Neural progenitor cell (in vitro differentiated cells): ENCODE measurements around the gene GRIK3. TPM values are rescaled to one million over a fixed set of nuclear protein-coding genes. Genes with fewer than 3 reads are reported as not detected.

Source experiments
- DNase-seq: peaks from one replicate; pipeline ENCODE4 v3.0.0-alpha.2; 2016; ENCODE audit warnings: low spot score
- H2AFZ ChIP-seq: fragments of 200-600 bp; sonication (generic); replicated peaks from 2 replicates; pipeline ENCODE4 v1.6.1; 2016; ENCODE audit warnings: antibody characterized with exemption
- H3F3A ChIP-seq: fragments of 200-600 bp; sonication (generic); 2 replicates; pipeline ENCODE4 v1.6.1; 2016; ENCODE audit warnings: antibody characterized with exemption, low read depth
- H3K27ac ChIP-seq: fragments of 200-600 bp; sonication (generic); 2 replicates; pipeline ENCODE4 v1.5.1; 2016; ENCODE audit warnings: mild to moderate bottlenecking
- H3K27me3 ChIP-seq: fragments of 200-600 bp; sonication (generic); 2 replicates; pipeline ENCODE4 v1.6.1; 2016; ENCODE audit warnings: mild to moderate bottlenecking, moderate library complexity
- H3K36me3 ChIP-seq: fragments of 200-600 bp; sonication (generic); 2 replicates; pipeline ENCODE4 v1.5.1; 2016
- H3K4me1 ChIP-seq: fragments of 200-600 bp; sonication (generic); 2 replicates; pipeline ENCODE4 v1.6.1; 2016; ENCODE audit warnings: mixed run types
- H3K4me2 ChIP-seq: fragments of 200-600 bp; sonication (generic); 2 replicates; pipeline ENCODE4 v1.6.1; 2016
- H3K4me3 ChIP-seq: fragments of 200-600 bp; sonication (generic); 2 replicates; pipeline ENCODE4 v1.5.1; 2016
- H3K79me2 ChIP-seq: fragments of 200-600 bp; sonication (generic); 2 replicates; pipeline ENCODE4 v1.6.1; 2016; ENCODE audit warnings: low read depth
- H3K9ac ChIP-seq: fragments of 200-600 bp; sonication (generic); 2 replicates; pipeline ENCODE4 v1.6.1; 2016
- H3K9me3 ChIP-seq: fragments of 200-600 bp; sonication (generic); 2 replicates; pipeline ENCODE4 v1.5.1; 2016; ENCODE audit warnings: low read depth
- H4K20me1 ChIP-seq: fragments of 200-600 bp; sonication (generic); 2 replicates; pipeline ENCODE4 v1.6.1; 2016; ENCODE audit warnings: low read depth
- H3K27ac Mint-ChIP-seq: 3 replicates; pipeline ENCODE4 v1.8.0; 2021; ENCODE audit warnings: mixed read lengths
- H3K27me3 Mint-ChIP-seq: 2 replicates; pipeline ENCODE4 v1.8.0; 2022; ENCODE audit warnings: low read depth, mild to moderate bottlenecking, inconsistent platforms, moderate library complexity, mixed read lengths; ENCODE audit not compliant: insufficient read depth
- H3K36me3 Mint-ChIP-seq: 3 replicates; pipeline ENCODE4 v1.8.0; 2021; ENCODE audit warnings: mixed read lengths
- H3K4me1 Mint-ChIP-seq: 3 replicates; pipeline ENCODE4 v1.8.0; 2021; ENCODE audit warnings: mixed read lengths
- H3K4me3 Mint-ChIP-seq: 3 replicates; pipeline ENCODE4 v1.8.0; 2021; ENCODE audit warnings: mild to moderate bottlenecking, moderate library complexity, mixed read lengths
- H3K9me3 Mint-ChIP-seq: 3 replicates; pipeline ENCODE4 v1.8.0; 2020; ENCODE audit warnings: mixed read lengths
- EZH2 ChIP-seq: fragments of 200-600 bp; sonication (generic); IDR thresholded peaks from 2 replicates; pipeline ENCODE4 v1.6.1; 2017; ENCODE audit warnings: antibody characterized with exemption, mild to moderate bottlenecking, moderate library complexity
- EZH2phosphoT487 ChIP-seq: fragments of 200-600 bp; sonication (generic); IDR thresholded peaks from 2 replicates; pipeline ENCODE4 v1.6.1; 2017; ENCODE audit warnings: antibody characterized with exemption
- total RNA-seq: library from RNA; depleted of rRNA; stranded (reverse); fragments of >200 nt; gene quantifications from 2 replicates; pipeline ENCODE4 v1.2.3, GENCODE V29; 2015; ENCODE audit warnings: low replicate concordance
- TF ChIP-seq, protein P1 (sequence below): fragments of 200-600 bp; sonication (generic); IDR thresholded peaks from 2 replicates; pipeline ENCODE4 v1.5.1; 2017; ENCODE audit warnings: antibody characterized with exemption, mild to moderate bottlenecking

Gene GRIK3
- total RNA-seq, 1 donor from 2014 or later: 1.7 TPM

DNA sequence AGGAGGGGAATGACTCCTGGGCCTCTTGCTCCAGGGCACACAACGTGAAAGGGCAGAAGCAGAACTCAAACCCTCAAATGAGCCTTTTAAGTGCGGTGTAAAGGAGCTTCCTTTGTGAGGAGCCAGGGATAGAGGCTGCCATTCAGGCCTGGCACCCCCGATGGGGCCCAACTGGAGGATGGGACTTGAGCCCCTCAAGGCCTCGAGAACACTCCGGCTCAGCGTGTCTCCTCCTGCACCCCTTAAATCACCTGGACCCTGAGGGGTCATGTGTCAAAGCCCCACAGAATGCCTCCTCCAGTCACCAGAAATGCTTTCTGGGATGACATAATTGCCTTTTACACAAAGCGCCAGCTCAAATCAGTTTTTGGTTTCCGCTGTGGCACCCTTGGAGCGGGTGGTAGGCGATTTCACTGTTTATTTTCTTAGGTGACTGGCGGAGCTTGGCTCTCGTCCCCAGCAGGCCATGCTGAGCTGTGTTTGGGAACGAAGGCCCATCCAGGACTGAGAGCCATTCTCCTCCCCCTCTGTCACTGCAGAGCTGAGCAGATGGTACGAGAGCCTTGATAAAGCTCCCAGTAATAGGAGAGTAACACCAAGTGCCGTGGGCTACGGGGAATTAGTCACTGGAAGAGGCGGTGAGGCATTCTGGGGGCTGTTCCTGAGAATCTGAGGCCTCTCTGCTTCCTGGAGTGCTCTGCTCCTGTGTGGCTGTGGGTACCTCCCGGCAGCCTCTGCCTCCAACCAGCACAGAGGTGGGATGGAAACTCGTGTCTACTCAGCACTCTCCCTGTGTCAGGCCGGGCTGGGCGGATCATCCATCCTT lies 163.0 kb downstream of the GRIK3 start:
- Histone ChIP-seq H3K4me3 (no peak overlapping the region), H3K4me1 (peaks cover 8% of the 10 kb centered on the region), H3K27me3 (no peaks in the 10 kb centered on the region), H3K4me2 (no peak overlapping the region), H3K9me3 (no peaks in the 10 kb centered on the region), H3K79me2 (no peaks in the 10 kb centered on the region), H4K20me1 (peaks cover 1% of the 10 kb centered on the region), H3K9ac (no peak overlapping the region), H3F3A (no peaks in the 10 kb centered on the region), H3K36me3 (no peaks in the 10 kb centered on the region), H3K27ac (no peak overlapping the region), H2AFZ (no peak overlapping the region)
- no peak for DNase-seq
- Mint-ChIP-seq H3K4me3 (no peak overlapping the region), H3K27me3 (peaks cover 5% of the 10 kb centered on the region), H3K4me1 (no peaks in the 10 kb centered on the region), H3K36me3 (no peaks in the 10 kb centered on the region), H3K27ac (peak overlapping the region; percentile 29), H3K9me3 (no peaks in the 10 kb centered on the region)
- TF ChIP-seq, protein P1, sequence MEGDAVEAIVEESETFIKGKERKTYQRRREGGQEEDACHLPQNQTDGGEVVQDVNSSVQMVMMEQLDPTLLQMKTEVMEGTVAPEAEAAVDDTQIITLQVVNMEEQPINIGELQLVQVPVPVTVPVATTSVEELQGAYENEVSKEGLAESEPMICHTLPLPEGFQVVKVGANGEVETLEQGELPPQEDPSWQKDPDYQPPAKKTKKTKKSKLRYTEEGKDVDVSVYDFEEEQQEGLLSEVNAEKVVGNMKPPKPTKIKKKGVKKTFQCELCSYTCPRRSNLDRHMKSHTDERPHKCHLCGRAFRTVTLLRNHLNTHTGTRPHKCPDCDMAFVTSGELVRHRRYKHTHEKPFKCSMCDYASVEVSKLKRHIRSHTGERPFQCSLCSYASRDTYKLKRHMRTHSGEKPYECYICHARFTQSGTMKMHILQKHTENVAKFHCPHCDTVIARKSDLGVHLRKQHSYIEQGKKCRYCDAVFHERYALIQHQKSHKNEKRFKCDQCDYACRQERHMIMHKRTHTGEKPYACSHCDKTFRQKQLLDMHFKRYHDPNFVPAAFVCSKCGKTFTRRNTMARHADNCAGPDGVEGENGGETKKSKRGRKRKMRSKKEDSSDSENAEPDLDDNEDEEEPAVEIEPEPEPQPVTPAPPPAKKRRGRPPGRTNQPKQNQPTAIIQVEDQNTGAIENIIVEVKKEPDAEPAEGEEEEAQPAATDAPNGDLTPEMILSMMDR: no peak
- TF ChIP-seq EZH2phosphoT487 (no peak), EZH2 (no peak)

DNA sequence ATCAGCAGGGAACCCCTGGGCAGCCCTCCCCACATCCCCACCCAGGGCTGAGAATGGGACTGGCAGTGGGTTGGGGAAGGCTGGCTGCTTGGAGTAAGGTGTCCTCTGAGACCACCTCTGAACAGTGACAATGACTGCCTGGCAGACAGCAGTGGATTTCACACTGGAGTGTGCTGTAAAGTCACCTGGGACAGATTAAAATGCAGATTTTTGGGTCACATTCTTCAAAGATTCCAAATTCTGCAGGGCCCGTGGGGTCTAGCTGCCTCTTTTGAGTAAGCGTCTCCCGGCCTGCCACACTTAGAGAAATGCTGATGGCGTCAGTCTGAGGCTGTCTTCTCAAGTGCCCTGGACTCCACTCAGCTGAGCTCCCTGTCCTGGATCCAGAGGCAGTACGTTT lies 164.5 kb downstream of the GRIK3 start:
- H3K27ac ChIP-seq: no peak overlapping the region

DNA sequence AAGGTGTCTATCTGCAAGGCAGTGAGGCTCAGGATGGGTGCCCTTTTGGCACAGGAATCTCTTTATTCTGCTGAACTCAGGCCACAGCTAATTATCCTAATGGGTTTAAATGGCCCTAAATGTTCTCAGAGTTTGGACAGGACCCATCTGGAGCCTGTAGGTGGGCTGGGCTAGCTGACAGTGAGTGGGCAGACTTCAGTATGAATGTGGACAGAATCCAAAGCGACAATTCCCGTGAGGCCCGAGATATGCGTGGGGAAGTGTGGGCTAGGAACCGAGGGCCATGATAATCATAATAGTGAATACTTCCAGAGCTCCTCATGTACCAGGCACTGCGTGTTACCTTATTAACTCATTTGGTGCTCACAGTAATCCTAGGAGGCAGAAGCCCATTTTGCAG lies 165.3 kb downstream of the GRIK3 start:
- H3K4me1 Mint-ChIP-seq: no peaks in the 10 kb centered on the region
- TF ChIP-seq EZH2 (no peak), EZH2phosphoT487 (no peak)
- TF ChIP-seq, protein P1: no peak

More for the DNA sequence above, 164.5 kb downstream of the GRIK3 start:
- Histone ChIP-seq H3K4me1 (peaks cover 8% of the 10 kb centered on the region), H4K20me1 (peaks cover 3% of the 10 kb centered on the region), H3K79me2 (no peaks in the 10 kb centered on the region), H3K4me2 (no peak overlapping the region), H3K4me3 (no peak overlapping the region), H3K36me3 (no peaks in the 10 kb centered on the region), H3K27me3 (no peaks in the 10 kb centered on the region), H3F3A (no peaks in the 10 kb centered on the region), H3K9ac (no peak overlapping the region), H3K9me3 (no peaks in the 10 kb centered on the region), H2AFZ (no peak overlapping the region)
- no peak for DNase-seq
- H3K36me3 Mint-ChIP-seq: no peaks in the 10 kb centered on the region
- no peak overlapping the region for H3K4me3 Mint-ChIP-seq
- H3K4me1 Mint-ChIP-seq: no peaks in the 10 kb centered on the region
- peaks cover 5% of the 10 kb centered on the region for H3K27me3 Mint-ChIP-seq
- TF ChIP-seq EZH2phosphoT487: no peak
- no peak for TF ChIP-seq EZH2
- TF ChIP-seq, protein P1: no peak
- no peaks in the 10 kb centered on the region for H3K9me3 Mint-ChIP-seq
- no peak overlapping the region for H3K27ac Mint-ChIP-seq

More for the DNA sequence above, 165.3 kb downstream of the GRIK3 start:
- Histone ChIP-seq H4K20me1 (peaks cover 3% of the 10 kb centered on the region), H3K9ac (no peak overlapping the region), H3K9me3 (no peaks in the 10 kb centered on the region), H3K79me2 (no peaks in the 10 kb centered on the region), H3F3A (no peaks in the 10 kb centered on the region), H2AFZ (no peak overlapping the region), H3K27ac (no peak overlapping the region), H3K27me3 (no peaks in the 10 kb centered on the region), H3K4me2 (no peak overlapping the region), H3K4me3 (no peak overlapping the region), H3K4me1 (peaks cover 8% of the 10 kb centered on the region), H3K36me3 (no peaks in the 10 kb centered on the region)
- Mint-ChIP-seq H3K27ac (no peak overlapping the region), H3K36me3 (no peaks in the 10 kb centered on the region), H3K9me3 (no peaks in the 10 kb centered on the region), H3K27me3 (peaks cover 5% of the 10 kb centered on the region), H3K4me3 (no peak overlapping the region)
- DNase-seq: no peak
